Osteocyte (in vitro differentiated cells): ENCODE data around the gene FMNL2. TPM values are rescaled to one million over a fixed set of nuclear protein-coding genes. Genes with fewer than 3 reads are reported as not detected.
A peak's percentile ranks its signal among the peaks of the same experiment; 100 is the strongest.

Experiments
- DNase-seq: peaks from one replicate; pipeline ENCODE4 v3.0.0; 2021; ENCODE audit warnings: mixed read lengths; ENCODE audit not compliant: unreplicated experiment; ENCODE audit errors: extremely low spot score
- H3K27ac Mint-ChIP-seq: one replicate; pipeline ENCODE4 v1.8.0; 2021; ENCODE audit warnings: mild to moderate bottlenecking, mixed read lengths; ENCODE audit not compliant: unreplicated experiment
- H3K27me3 Mint-ChIP-seq: one replicate; pipeline ENCODE4 v1.8.0; 2021; ENCODE audit warnings: mixed read lengths; ENCODE audit not compliant: unreplicated experiment
- H3K36me3 Mint-ChIP-seq: one replicate; pipeline ENCODE4 v1.8.0; 2021; ENCODE audit warnings: mixed read lengths; ENCODE audit not compliant: unreplicated experiment
- H3K4me1 Mint-ChIP-seq: one replicate; pipeline ENCODE4 v1.8.0; 2021; ENCODE audit warnings: mixed read lengths; ENCODE audit not compliant: unreplicated experiment
- H3K4me3 Mint-ChIP-seq: one replicate; pipeline ENCODE4 v1.8.0; 2021; ENCODE audit warnings: mild to moderate bottlenecking, moderate library complexity, mixed read lengths; ENCODE audit not compliant: unreplicated experiment
- H3K9me3 Mint-ChIP-seq: one replicate; pipeline ENCODE4 v1.8.0; 2021; ENCODE audit warnings: mixed read lengths; ENCODE audit not compliant: unreplicated experiment
- CTCF ChIP-seq: fragments of 200-600 bp; sonication (generic); IDR thresholded peaks from 2 replicates; pipeline ENCODE4 v1.5.0; 2021; ENCODE audit warnings: antibody characterized with exemption, mild to moderate bottlenecking, moderate library complexity
- total RNA-seq: library from RNA; stranded (reverse); gene quantifications from 2 replicates; pipeline ENCODE4 v1.2.1, GENCODE V29; 2021

FMNL2 gene
- total RNA-seq, 1 donor from 2014 or later = 45.3 TPM

- Mint-ChIP-seq H3K27ac (peak overlapping the region; percentile 75), H3K4me1 (peaks cover 33% of the 10 kb centered on the region), H3K27me3 (no peaks in the 10 kb centered on the region), H3K9me3 (no peaks in the 10 kb centered on the region), H3K4me3 (no peak overlapping the region), H3K36me3 (no peaks in the 10 kb centered on the region)
- TF ChIP-seq CTCF = no peak
- no peak for DNase-seq
Observed at GRCh38 chr2:152446213-152446612, 111.2 kb downstream of the FMNL2 start.

DNA sequence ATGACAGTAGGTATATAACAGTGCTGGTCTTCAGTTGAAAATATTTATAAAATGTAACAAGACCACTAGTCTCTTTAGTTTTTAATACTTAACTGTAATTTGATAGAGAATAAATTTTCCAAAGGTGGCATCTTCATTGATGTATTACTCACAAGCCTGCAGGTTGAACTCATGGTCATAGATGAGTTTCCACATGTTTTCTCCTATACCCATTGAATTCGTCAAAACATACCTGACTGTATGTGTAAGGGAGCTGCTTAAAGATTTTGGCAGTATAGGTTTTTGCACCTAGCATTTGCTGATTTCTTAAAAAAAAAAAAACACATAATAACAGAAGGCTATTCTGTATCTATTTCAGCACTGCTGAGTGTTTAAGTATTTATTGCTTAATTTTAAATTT lies 112.9 kb downstream of the FMNL2 start:
- H3K4me1 Mint-ChIP-seq = peaks cover 33% of the 10 kb centered on the region
- no peak for DNase-seq
- no peaks in the 10 kb centered on the region for H3K9me3 Mint-ChIP-seq
- H3K27me3 Mint-ChIP-seq = no peaks in the 10 kb centered on the region
- no peak overlapping the region for H3K27ac Mint-ChIP-seq
- no peak for TF ChIP-seq CTCF
- peaks cover 4% of the 10 kb centered on the region for H3K36me3 Mint-ChIP-seq
- H3K4me3 Mint-ChIP-seq = no peak overlapping the region

DNA sequence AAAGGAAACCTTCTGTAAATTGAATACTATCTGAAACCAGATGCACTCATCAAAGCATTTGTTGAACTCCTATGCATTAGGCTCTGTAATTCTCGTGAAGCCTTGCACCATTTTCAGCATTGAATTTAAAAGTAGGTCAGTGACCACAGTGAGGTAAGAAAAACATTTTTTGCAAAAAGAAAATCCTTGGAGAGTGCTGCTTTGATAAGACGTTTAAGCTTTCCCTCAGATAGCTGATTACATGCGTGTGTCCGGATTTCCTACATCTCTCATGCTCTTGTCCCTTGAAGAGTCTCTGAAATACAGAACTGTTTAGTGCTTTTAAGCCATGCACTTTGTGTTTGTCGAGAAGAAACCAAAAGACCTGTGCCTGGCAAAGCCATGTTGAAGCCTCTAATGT lies 113.6 kb downstream of the FMNL2 start:
- Mint-ChIP-seq H3K4me1 (peaks cover 34% of the 10 kb centered on the region), H3K4me3 (no peak overlapping the region), H3K9me3 (no peaks in the 10 kb centered on the region), H3K27me3 (no peaks in the 10 kb centered on the region), H3K27ac (no peak overlapping the region), H3K36me3 (peaks cover 4% of the 10 kb centered on the region)
- no peak for DNase-seq
- TF ChIP-seq CTCF = no peak

DNA sequence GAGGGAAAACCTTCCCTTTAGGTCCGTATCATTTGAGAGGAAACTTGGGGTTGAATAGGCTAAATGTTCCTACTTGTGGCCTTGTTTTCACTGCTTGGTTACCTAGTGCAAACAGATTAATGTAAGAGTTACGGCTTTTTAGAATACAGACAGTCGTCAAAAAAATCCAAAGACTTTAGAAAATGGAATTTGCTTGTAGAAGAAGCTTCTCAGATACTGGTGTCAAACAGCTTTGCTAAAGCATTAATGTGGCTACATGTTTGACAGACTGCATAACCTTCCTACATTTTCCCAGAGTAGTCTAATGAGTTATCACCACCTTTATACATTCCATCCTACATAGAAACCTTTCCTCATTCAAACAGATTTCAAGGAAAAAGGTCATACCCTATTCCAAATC lies 114.6 kb downstream of the FMNL2 start:
- Mint-ChIP-seq H3K36me3 (peaks cover 4% of the 10 kb centered on the region), H3K27ac (no peak overlapping the region), H3K27me3 (no peaks in the 10 kb centered on the region), H3K4me3 (no peak overlapping the region), H3K9me3 (no peaks in the 10 kb centered on the region), H3K4me1 (peaks cover 34% of the 10 kb centered on the region)
- TF ChIP-seq CTCF = no peak
- no peak for DNase-seq

DNA sequence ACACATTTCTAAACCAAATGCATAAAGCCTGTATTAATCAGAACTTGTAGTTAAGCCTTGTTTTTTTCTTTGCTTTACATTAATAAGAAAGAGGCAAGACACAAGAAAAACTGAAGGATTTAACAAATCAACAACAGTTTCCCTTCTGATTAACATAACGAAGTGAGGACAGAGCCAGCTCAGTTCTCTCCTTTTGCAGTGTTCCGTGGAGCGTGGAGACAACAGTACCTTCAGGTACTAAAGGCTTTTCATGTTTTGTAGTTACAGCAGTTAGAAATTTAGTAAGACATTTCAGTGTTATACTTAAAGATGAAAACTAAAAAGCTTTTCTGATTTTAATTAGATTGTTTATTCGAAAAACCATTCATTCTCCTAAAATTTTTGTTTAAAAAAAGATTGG lies 115.2 kb downstream of the FMNL2 start:
- H3K4me1 Mint-ChIP-seq = peaks cover 37% of the 10 kb centered on the region
- H3K27me3 Mint-ChIP-seq = no peaks in the 10 kb centered on the region
- no peak overlapping the region for H3K27ac Mint-ChIP-seq
- H3K4me3 Mint-ChIP-seq = no peak overlapping the region
- no peak for DNase-seq
- TF ChIP-seq CTCF = no peak
- H3K36me3 Mint-ChIP-seq = peaks cover 4% of the 10 kb centered on the region
- H3K9me3 Mint-ChIP-seq = no peaks in the 10 kb centered on the region
